Fibroblast of villous mesenchyme (primary cell): ENCODE measurements around the gene RGS9BP. TPM values are rescaled to one million over a fixed set of nuclear protein-coding genes. Genes with fewer than 3 reads are reported as not detected.

Experiments used
- DNase-seq: peaks from one replicate; pipeline ENCODE4 v3.0.0-alpha.2; 2010; ENCODE audit warnings: low read depth
- H3K4me3 ChIP-seq: 2 replicates; pipeline ENCODE4 v1.5.1; 2011; ENCODE audit warnings: low read depth, mild to moderate bottlenecking, low read length
- CTCF ChIP-seq: IDR thresholded peaks from 2 replicates; pipeline ENCODE4 v1.5.1; 2012; ENCODE audit warnings: low read depth, mild to moderate bottlenecking, low read length; ENCODE audit not compliant: insufficient read depth
- total RNA-seq: library from RNA; depleted of rRNA; stranded (reverse); fragments of >200 nt; gene quantifications from 2 replicates; pipeline ENCODE4 v1.2.3, GENCODE V29; 2012

RGS9BP gene
- 0.32 and 0.86 TPM in 2 replicates for total RNA-seq

- peak within 1 kb of the TSS; percentile 93 for H3K4me3 ChIP-seq
- TF ChIP-seq CTCF = no peak
- peak; percentile 78 for DNase-seq
These were observed at the start of gene RGS9BP for GRCh38 chr19:32675720-32676185. TSS of gene RGS9BP (plus strand) at chr19:32675848. CDS start at chr19:32676264, 416 bp downstream.

- no peak for TF ChIP-seq CTCF
These were observed 48.7 kb upstream of the RGS9BP start for GRCh38 chr19:32626969-32627368.

GRCh38 chr19:32627714-32628270 lies 47.9 kb upstream of the RGS9BP start:
- no peak overlapping the region for H3K4me3 ChIP-seq
- no peak for TF ChIP-seq CTCF
- DNase-seq = no peak

More at GRCh38 chr19:32626969-32627368, 48.7 kb upstream of the RGS9BP start:
- H3K4me3 ChIP-seq = no peak overlapping the region
- DNase-seq = no peak

- H3K4me3 ChIP-seq = no peak overlapping the region
- no peak for TF ChIP-seq CTCF
- no peak for DNase-seq
These were observed 45.3 kb upstream of the RGS9BP start for GRCh38 chr19:32630338-32630737.

- DNase-seq = no peak
- no peak for TF ChIP-seq CTCF
These were observed 44.3 kb upstream of the RGS9BP start for GRCh38 chr19:32631381-32631780.

GRCh38 chr19:32637480-32637879 lies 38.2 kb upstream of the RGS9BP start:
- DNase-seq = no peak
- H3K4me3 ChIP-seq = no peak overlapping the region
- no peak for TF ChIP-seq CTCF

More at GRCh38 chr19:32631381-32631780, 44.3 kb upstream of the RGS9BP start:
- no peak overlapping the region for H3K4me3 ChIP-seq

GRCh38 chr19:32638625-32639024 lies 37.0 kb upstream of the RGS9BP start:
- H3K4me3 ChIP-seq = no peak overlapping the region
- DNase-seq = no peak
- no peak for TF ChIP-seq CTCF
